HepG2 (cell line): ENCODE measurements around the gene PFAS. TPM values are rescaled to one million over a fixed set of nuclear protein-coding genes. Genes with fewer than 3 reads are reported as not detected.

Experiments used
- BHLHE40 ChIP-seq: IDR thresholded peaks from 2 replicates; pipeline ENCODE4 v1.6.1; 2011; ENCODE audit warnings: low read length, improper control_type of control experiment
- BRD4 ChIP-seq: sonication (generic); formaldehyde crosslinking; IDR thresholded peaks from 2 replicates; pipeline ENCODE4 v1.4.0; 2020; ENCODE audit warnings: missing genetic modification reagents
- DMAP1 ChIP-seq: IDR thresholded peaks from 2 replicates; pipeline ENCODE4 v1.6.1; 2016
- DRAP1 ChIP-seq: IDR thresholded peaks from 2 replicates; pipeline ENCODE4 v1.6.1; 2016; ENCODE audit warnings: missing genetic modification reagents, missing compliant biosample characterization
- IKZF1 ChIP-seq: fragments of 450-650 bp; IDR thresholded peaks from 2 replicates; pipeline ENCODE4 v1.7.1; 2016
- MLXIP ChIP-seq: sonication (generic); formaldehyde crosslinking; IDR thresholded peaks from 2 replicates; pipeline ENCODE4 v1.9.0; 2021; ENCODE audit warnings: missing genetic modification reagents, borderline replicate concordance
- NAIF1 ChIP-seq: sonication (generic); formaldehyde crosslinking; IDR thresholded peaks from 2 replicates; pipeline ENCODE4 v1.5.0; 2020; ENCODE audit warnings: mild to moderate bottlenecking, missing genetic modification reagents, borderline replicate concordance
- NCOA5 ChIP-seq: sonication (generic); formaldehyde crosslinking; IDR thresholded peaks from 2 replicates; pipeline ENCODE4 v1.4.0; 2020; ENCODE audit warnings: missing genetic modification reagents
- NR1H2 ChIP-seq: sonication (generic); formaldehyde crosslinking; IDR thresholded peaks from 2 replicates; pipeline ENCODE4 v1.8.1; 2022; ENCODE audit warnings: low read depth, missing genetic modification reagents, borderline replicate concordance
- PHF8 ChIP-seq: sonication (generic); formaldehyde crosslinking; IDR thresholded peaks from 2 replicates; pipeline ENCODE4 v1.5.0; 2020; ENCODE audit warnings: missing genetic modification reagents
- SALL1 ChIP-seq: sonication (generic); formaldehyde crosslinking; IDR thresholded peaks from 2 replicates; pipeline ENCODE4 v1.8.0; 2022; ENCODE audit warnings: mild to moderate bottlenecking, missing genetic modification reagents
- SAP130 ChIP-seq: IDR thresholded peaks from 2 replicates; pipeline ENCODE4 v1.6.1; 2016; ENCODE audit warnings: low read depth
- TCF7L2 ChIP-seq: IDR thresholded peaks from 2 replicates; pipeline ENCODE4 v1.6.1; 2011; ENCODE audit warnings: mild to moderate bottlenecking, low read depth, low read length, moderate library complexity
- THAP11 ChIP-seq: IDR thresholded peaks from 2 replicates; pipeline ENCODE4 v1.6.1; 2016; ENCODE audit warnings: missing biosample characterization, missing genetic modification reagents
- ZFAT ChIP-seq: sonication (generic); formaldehyde crosslinking; conservative IDR thresholded peaks from 2 replicates; pipeline ENCODE4 v1.8.1; 2023; ENCODE audit warnings: missing genetic modification reagents, inconsistent platforms
- ZNF276 ChIP-seq: sonication (generic); formaldehyde crosslinking; IDR thresholded peaks from 2 replicates; pipeline ENCODE4 v1.4.0; 2020; ENCODE audit warnings: mild to moderate bottlenecking, low read depth, missing genetic modification reagents
- ZNF414 ChIP-seq: sonication (generic); formaldehyde crosslinking; IDR thresholded peaks from 2 replicates; pipeline ENCODE4 v1.5.0; 2020; ENCODE audit warnings: missing genetic modification reagents
- ZNF501 ChIP-seq: sonication (generic); formaldehyde crosslinking; IDR thresholded peaks from 2 replicates; pipeline ENCODE4 v1.5.1; 2020; ENCODE audit warnings: mild to moderate bottlenecking, moderate library complexity, missing genetic modification reagents
- ZNF546 ChIP-seq: sonication (generic); formaldehyde crosslinking; conservative IDR thresholded peaks from 2 replicates; pipeline ENCODE4 v1.8.1; 2023; ENCODE audit warnings: mild to moderate bottlenecking, missing genetic modification reagents
- ZNF709 ChIP-seq: sonication (generic); formaldehyde crosslinking; IDR thresholded peaks from 2 replicates; pipeline ENCODE4 v1.5.0; 2020; ENCODE audit warnings: mild to moderate bottlenecking, missing genetic modification reagents
- ZNF749 ChIP-seq: sonication (generic); formaldehyde crosslinking; IDR thresholded peaks from 2 replicates; pipeline ENCODE4 v1.8.0; 2022; ENCODE audit warnings: mild to moderate bottlenecking, missing genetic modification reagents, moderate library complexity, borderline replicate concordance
- ZNF784 ChIP-seq: sonication (generic); formaldehyde crosslinking; IDR thresholded peaks from 2 replicates; pipeline ENCODE4 v1.5.1; 2020; ENCODE audit warnings: missing genetic modification reagents, mild to moderate bottlenecking, borderline replicate concordance
- ZNF816 ChIP-seq: sonication (generic); formaldehyde crosslinking; IDR thresholded peaks from 2 replicates; pipeline ENCODE4 v1.8.0; 2022; ENCODE audit warnings: missing genetic modification reagents, mild to moderate bottlenecking, borderline replicate concordance
- ZSCAN20 ChIP-seq: sonication (generic); formaldehyde crosslinking; IDR thresholded peaks from 2 replicates; pipeline ENCODE4 v1.4.0; 2020; ENCODE audit warnings: missing genetic modification reagents, mild to moderate bottlenecking, borderline replicate concordance
- polyA plus RNA-seq, 8 experiments: library from polyadenylated mRNA; depleted of rRNA in 3 of 8; stranded (reverse) in 7 of 8; unstranded in 1 of 8; fragments of >200 nt; fragmentation: Illumina TruSeq in 4 of 8; extraction: Trizol in 4 of 8; gene quantifications; 2 replicates each; pipeline versions ENCODE4 v1.2.1 to v1.2.3, GENCODE V29; 2011 to 2016; ENCODE audit warnings: low read depth in 4 of 8, missing spikeins in 1 of 8, mixed read lengths in 1 of 8; ENCODE audit not compliant: insufficient read depth in 1 of 8
- total RNA-seq, 5 experiments: library from RNA; depleted of rRNA; stranded (reverse); fragments of >200 nt; fragmentation: Illumina TruSeq; extraction: Trizol; gene quantifications; 2 replicates each; pipeline ENCODE4 v1.2.3, GENCODE V29; 2016; ENCODE audit warnings: low read depth in 1 of 5

The PFAS gene
- total and polyA plus RNA-seq, 2 of the 13 experiments (the other 11 are each of a cell fraction or from before 2014, with no cell fraction given) = 49.4 to 58.2 TPM

GRCh38 chr17:8288336-8289102 lies 39.4 kb downstream of the PFAS start, which contains the start of gene RANGRF (continued):
- TF ChIP-seq ZFAT (no peak), NR1H2 (CRISPR knock-in tag) (0 out of 2 replicates have a peak, but pooled peaks have one; percentile 52), ZNF276 (CRISPR knock-in tag) (no peak), ZNF749 (CRISPR knock-in tag) (no peak), TCF7L2 (no peak), SAP130 (peak; percentile 80), ZNF546 (CRISPR knock-in tag) (no peak), NCOA5 (no peak), BRD4 (no peak), SALL1 (peak; percentile 79), ZNF784 (CRISPR knock-in tag) (peak; percentile 84; the same call in 1 of the 2 replicates), IKZF1 (no peak), ZNF709 (CRISPR knock-in tag) (0 out of 2 replicates have a peak, but pooled peaks have one; percentile 33), MLXIP (CRISPR knock-in tag) (no peak), THAP11 (CRISPR knock-in tag) (peak; percentile 27), BHLHE40 (peak; percentile 36; the same call in 1 of the 2 replicates), NAIF1 (CRISPR knock-in tag) (peak; percentile 74; the same call in 1 of the 2 replicates), ZSCAN20 (CRISPR knock-in tag) (no peak), DMAP1 (CRISPR knock-in tag) (peak; percentile 53; the same call in 1 of the 2 replicates), DRAP1 (CRISPR knock-in tag) (peak; percentile 41; the same call in 1 of the 2 replicates), ZNF414 (peak; percentile 90), PHF8 (CRISPR knock-in tag) (peak; percentile 83), ZNF816 (0 out of 2 replicates have a peak, but pooled peaks have one; percentile 70), ZNF501 (CRISPR knock-in tag) (peak; percentile 70)
